GM12891 (cell line): ENCODE measurements around the gene TSR1.

Experiments
- POLR2A ChIP-seq: IDR thresholded peaks from 2 replicates; pipeline ENCODE4 v1.6.1; 2011; ENCODE audit warnings: low read depth, low read length, control low read depth
- POLR2AphosphoS5 ChIP-seq: IDR thresholded peaks from 2 replicates; pipeline ENCODE4 v1.6.1; 2011; ENCODE audit warnings: low read depth, low read length, control low read depth
- SPI1 ChIP-seq: IDR thresholded peaks from 2 replicates; pipeline ENCODE4 v1.6.1; 2011; ENCODE audit warnings: low read depth, low read length, control low read depth
- TAF1 ChIP-seq: IDR thresholded peaks from 2 replicates; pipeline ENCODE4 v1.6.1; 2011; ENCODE audit warnings: low read depth, low read length, control low read depth

GRCh38 chr17:2378905-2379304 is 42.6 kb upstream of the TSR1 start:
- no peak for TF ChIP-seq POLR2A
- no peak for TF ChIP-seq POLR2AphosphoS5
- no peak for TF ChIP-seq SPI1
- TF ChIP-seq TAF1, result no peak
